GM10847 (cell line): ENCODE results near the gene NEUROG3.

Experiments
- POLR2A ChIP-seq: IDR thresholded peaks from 2 replicates; pipeline ENCODE4 v1.6.1; 2011; ENCODE audit not compliant: insufficient read length; ENCODE audit errors: extremely low read depth

NEUROG3 gene

DNA sequence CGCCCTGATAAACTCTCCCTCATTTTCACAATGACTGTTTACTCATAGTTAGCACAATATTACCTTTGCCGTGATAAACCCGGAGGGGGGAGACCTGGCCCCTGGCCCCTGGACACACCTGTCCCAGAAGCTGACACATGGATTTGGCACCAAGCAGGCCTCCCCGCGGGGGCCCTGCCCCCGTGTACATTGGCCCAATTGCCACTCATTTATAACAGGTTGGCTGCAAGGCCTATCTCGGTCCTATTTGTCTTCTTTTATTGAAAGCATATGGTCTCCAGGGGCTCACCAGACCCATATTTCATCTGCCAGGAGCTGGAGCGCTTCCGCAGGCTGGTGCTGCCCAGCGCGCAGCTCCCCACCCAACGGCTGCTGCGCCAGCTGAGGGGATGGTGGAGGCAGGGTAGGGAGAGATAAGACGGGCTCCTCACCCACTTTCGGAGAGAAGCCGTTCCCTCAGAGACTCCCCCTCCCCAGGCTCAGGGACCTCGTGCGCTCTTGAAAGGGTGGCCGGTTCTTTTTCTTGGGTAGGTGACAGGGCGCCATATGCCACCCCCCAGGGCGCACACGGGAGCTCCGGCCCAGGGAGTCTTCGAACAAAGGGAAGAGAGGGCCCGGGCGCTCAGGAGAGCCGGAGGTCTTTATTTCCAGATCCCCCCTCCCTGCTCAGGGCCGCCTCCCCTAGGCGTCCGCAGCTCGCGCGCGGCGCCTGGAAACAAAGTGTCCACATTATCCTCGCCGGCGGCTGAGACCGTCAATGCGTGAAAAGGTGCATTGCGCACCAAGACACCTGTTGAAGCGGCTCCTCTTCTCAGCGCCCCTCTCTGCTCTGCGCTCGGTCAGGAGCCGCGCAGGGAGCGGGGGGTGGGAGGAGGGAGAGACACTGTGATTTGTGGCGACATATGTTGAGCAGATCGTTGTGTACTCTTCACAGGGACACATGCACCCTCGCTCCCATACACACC is 4.3 kb upstream of the NEUROG3 start:
- TF ChIP-seq POLR2A, result no peak

DNA sequence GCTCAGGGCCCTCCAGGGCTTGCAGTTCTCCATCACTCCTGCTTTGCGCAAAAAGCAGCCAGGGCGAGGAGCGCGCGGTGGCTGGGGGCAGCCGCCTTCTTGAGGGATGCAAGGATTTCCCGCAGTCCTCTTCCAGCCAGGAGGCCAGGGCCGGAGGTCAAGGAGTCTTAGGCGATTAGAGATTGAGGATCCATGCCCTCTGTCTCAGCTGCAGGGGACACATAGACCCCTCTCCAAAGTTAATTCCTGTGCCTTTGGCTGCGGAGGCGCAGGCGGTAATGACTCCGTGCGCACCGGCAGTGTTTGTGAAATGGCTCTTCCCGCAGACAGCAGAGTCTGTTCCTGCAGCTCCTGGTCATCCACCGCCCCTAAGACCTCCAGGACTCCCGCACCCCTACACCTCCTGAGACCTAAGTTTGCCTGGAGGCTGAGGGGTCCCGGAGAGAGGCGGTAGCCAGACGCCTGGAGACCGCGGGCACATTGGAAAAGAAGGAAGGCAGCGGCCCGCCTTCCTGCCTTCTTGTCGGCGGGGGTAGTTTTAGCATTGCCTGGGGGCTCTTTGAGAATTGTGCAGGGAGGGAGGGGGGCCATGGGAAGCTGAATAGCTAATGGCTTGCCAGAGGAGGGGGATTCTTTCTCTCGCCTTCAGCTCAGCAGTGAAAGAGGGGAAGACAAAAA is 3.3 kb upstream of the NEUROG3 start:
- TF ChIP-seq POLR2A, result no peak

DNA sequence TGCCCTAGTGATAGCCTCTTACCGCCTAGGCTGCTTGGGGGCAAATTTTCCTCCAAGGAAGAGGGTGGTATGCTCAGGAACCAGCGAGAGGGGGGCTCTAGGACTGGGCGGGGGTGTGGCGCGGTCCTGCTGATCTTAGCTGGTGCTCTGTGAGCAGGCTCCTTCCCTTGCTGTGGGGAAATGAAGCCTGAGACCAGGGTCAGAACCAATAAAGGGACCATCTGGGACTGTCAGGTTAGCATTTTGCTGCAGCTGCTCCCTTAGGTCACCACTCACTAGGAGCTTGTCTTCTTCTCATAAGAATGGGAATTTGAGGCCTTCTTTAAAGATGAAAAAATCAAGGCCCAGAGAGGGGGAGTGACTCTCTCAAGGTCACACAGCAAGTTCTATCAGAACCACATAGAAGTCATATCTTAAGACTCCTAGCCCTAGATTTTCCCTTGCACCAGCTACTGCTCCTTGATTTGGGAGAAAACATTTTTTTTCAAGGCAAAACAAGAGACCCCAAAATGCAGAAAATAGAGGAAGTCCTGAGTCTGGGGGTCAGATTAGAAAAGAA is 2.0 kb upstream of the NEUROG3 start:
- TF ChIP-seq POLR2A, result no peak

DNA sequence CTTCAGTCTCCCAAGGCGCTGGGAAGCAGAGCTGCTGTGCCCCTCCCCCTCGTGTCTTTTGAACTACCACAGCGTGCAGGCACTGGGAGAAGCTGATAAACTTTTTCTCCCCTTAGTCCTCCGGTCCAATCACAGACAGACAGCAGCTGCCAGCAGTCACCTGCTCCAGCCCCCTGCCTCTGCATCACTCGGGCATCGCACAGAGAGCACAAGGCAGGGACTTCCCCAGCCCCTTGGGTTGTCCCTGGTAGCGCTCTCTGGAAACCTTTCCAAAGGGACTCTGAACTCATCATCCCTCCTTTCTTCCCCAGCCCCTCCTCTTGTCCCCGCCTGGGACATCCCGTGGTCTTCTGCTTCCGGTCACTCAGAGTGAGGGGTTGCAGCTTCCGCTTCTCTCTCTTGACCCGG is 1.4 kb upstream of the NEUROG3 start:
- no peak for TF ChIP-seq POLR2A

DNA sequence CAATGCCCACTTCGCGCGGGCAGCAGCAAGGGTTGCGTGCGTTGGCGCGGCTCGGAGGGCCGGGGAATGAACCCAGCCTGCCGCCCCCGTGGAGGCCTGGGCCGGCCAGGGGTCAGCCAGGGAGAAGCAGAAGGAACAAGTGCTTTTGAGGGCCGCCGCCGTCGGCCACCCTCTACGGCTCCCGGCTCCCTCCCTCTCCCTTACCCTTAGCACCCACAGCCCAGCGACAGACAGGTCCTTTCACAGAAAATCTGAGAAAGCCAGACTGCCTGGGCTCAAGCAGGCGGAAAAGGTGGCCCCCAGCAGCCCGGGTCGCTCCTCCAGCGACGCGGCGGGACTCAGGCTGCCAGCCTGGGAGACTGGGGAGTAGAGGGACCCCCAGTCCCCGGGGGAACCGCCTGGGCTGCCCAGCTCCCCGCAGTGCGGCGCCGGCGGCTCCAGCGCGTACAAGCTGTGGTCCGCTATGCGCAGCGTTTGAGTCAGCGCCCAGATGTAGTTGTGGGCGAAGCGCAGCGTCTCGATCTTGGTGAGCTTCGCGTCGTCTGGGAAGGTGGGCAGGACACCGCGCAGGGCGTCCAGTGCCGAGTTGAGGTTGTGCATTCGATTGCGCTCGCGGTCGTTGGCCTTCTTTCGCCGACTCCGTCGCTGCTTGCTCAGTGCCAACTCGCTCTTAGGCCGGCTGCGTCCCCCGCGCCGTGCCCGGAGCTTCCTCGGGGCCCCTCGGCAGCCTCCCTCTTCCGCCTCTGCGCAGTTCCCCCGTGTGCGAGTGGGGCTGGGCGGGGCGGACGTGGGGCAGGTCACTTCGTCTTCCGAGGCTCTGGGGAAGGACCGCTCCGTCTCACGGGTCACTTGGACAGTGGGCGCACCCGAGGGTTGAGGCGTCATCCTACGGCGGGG is 815 bp downstream of the NEUROG3 start:
- no peak for TF ChIP-seq POLR2A

DNA sequence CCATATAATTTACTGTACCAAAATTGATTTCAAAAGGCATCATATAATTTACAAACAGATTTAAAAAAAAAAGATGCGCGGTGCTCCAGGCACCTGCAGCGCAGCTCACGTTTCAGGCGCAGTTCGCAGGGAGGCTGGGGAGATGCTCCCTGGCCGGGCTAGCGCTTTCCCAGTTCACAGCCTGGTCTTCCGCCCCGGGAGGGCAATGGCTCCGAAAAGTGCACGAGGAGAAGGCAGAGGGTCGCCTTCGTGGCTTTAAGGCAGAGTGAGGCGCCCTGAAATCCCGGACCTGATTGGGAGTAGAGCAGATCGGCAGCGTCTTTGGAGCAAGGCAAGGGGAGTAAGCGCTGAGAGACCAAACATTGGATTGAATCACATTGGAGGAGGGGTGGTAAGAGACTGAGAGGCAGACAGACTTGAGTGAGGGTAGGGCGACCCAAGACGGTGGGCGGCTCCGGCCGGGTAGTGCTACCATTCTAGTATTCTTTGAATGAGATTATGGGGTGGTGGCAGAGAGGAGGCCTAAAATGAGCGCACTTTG is 1.5 kb downstream of the NEUROG3 start:
- TF ChIP-seq POLR2A, result no peak

DNA sequence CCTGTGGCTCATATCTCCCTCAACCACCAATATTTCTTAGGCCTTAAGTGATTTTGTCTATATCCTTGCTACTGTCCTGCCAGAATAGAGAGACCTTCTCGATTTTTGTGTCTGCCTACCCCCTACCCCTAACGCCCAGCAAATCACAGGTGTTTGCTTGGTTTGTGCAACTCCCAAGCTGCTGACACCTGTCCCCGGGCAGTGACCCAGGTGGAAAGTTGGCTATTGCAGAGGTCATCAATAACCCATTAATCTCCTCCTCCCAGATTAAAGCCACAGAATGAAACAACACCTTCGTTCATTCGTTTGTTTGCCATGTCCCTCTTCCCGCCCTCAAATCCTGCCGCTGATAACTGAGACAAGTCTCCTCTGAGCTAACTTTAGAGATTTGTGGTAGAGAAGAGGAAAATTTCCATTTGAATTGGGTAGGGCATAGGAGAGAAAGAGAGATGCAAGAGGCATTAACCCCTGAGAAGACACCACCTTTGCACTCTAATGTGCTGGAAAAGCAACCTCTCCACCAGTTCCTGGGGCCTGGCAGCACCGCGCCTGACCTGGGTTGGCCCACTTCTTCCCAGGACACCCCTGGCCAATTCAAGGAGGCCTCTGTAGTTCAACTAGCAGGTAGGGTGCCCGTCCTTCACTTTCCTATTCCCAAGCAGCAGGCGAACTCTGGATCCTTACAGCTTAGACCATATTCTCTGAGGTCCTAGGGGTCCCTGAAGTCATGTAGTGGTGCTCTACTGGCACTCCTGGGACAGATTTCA is 3.0 kb downstream of the NEUROG3 start:
- no peak for TF ChIP-seq POLR2A

DNA sequence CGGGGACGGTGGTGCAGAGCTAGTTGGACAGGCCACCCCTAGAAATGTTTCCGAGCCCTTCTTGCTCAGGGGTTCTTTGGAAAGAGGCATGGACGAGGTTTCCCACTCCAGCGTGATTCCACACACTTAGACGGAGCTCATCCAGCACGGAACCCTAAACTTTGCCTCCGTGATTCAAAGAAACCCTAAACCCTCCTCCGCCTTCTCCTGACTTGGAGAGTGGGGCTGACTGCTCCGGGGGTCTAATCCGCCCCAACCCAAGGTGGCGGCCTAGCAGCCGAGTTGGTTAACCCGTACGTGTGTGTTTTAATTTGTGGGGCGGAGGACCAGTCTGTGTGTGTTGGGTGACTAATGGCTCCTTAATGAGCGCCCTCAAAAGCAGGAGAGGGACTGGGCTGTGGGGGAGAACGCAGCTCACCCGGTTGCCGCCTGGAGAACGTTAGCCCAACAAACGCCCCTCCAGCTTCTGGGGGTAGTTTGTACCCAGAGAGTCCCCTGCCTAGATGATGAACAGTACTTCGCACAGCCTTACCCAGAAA is 3.8 kb downstream of the NEUROG3 start:
- TF ChIP-seq POLR2A, result no peak

DNA sequence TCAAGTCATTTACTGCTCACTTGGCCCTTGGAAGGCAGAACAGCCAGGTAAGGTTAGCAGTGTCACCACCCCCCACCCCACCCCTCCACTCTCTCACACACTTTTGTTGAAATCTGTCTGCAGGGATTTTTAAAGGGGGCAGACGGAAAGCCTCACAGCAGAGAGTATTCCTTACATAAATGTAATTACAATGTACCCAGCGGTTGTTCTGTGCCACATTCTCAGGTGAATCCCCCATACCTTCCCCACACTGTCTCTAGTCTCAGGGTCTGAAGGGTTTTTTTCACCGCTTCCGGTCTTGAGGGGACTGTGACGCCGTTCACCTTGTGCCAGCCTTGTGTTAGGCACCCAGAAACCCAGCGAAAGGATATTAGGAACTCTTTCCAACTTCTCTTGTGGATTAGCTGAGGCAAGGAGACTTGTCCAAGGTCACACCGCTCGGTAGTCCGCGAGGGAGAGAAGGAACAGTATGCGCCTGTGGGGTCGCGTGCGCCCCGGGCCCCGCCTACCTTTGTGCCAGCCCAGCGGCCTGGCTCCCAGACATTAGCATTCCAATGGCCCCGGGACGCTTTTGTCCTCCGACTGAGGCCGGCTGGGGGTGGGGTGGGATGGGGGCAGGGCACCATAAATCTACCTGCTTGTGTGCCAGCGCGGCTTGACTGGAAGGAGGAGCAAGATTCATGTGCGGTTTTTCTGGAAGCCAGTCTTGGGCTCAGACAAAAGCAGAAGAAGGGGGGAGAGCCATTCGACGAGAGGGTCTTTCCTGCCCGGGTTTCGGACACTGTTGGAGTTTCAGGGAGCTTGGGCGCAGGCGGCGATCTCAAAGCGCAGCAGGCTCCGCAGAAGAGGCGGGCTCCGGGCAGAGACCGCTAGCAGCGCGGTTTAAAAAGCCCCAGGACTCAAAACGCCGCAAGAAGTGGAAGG is 4.5 kb downstream of the NEUROG3 start:
- TF ChIP-seq POLR2A, result no peak

DNA sequence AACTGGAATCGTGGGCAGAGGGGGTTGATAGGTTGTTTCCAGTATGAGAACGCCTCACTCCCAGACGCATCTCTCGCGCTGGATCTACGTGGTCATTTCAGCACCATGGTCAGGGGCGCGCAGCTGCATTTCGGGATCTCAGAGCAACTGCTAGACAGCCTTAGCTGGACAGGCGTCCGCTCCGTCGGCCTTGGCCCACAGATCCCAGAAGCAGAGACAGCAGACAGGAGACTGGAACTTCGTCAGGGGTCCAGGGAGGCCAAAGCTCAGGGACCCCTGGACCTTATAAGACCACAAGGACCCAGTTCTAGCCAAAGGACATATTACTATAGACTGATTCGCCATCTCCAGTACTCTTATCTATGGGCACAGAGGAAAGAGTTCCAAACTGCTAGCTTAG is 5.3 kb downstream of the NEUROG3 start:
- no peak for TF ChIP-seq POLR2A

DNA sequence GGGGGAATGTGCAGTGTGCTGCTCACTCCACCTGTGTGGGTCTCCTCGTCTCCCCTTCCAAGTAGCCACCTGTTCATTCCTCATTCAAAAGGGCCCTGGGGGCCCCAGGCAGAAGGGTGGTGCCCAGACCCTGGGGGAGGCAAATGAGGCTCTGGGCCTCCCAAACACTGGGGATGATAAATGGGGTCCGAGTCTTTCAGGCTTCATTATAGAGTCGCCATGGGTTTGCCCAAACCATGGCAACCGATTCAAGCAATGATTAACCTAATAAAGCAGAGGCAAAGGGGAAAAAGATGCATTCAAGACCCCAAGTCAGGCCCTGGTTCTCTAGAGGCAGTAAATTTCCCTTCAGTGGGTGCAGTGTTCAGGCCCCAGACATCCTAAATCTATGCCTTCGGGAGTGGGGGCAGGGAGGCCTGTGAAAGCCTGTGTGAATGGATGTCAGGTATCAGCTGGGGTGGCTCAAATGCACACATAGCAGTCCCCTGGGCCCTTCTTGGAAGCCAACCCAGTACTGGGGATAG is 10.4 kb downstream of the NEUROG3 start:
- no peak for TF ChIP-seq POLR2A

DNA sequence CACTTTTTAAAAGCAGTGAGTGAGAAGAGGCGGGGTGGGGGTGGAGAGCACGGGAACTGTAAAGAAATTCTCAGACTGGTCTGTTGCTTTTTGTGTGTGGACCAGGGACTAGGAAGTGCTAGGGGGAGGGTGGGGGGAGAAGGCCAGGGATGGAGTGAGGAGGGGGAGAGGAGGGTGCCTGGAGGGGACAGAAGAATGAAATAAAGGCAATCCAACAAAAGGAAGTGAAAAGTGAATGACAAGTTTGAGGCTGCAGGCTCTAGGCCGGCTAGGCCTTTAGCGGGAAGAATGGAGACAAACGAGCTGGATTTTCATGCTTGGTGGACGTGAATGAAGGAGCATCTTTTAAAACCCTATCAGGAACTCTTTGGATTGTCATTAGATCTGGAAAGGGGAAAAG is 13.7 kb downstream of the NEUROG3 start:
- TF ChIP-seq POLR2A, result no peak
